Measurements from ENCODE around the gene SIVA1. TPM values are rescaled to one million over a fixed set of nuclear protein-coding genes. Genes with fewer than 3 reads are reported as not detected.

SIVA1 gene
- total and polyA plus RNA-seq, 2 of the 4 experiments (the other 2 are of a cell fraction): 166 to 184 TPM

DNA sequence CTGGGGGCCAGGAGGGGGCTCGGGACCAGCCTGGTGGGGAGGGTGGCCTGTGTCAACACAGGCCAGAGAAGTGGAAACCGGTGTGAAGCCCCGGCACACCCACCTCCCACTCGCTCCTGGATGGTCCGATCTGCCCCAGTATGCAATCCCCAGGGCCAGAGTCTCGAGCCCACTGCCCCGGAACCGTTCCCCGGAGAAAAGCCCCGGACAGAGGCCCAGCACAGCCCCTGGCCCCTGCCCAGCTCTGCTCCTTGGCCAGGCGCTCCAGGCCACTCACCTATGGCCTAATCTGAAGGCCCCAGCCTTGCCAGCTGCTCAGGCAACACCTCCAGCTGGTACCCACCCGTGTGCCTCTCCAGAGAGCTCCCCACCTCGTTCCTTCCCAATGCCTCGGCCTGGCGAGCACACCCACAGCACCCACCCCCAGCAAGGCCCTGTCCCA lies 24.9 kb downstream of the SIVA1 start:
- Histone ChIP-seq H3K4ac (ENCODE audit: low read depth, low read length) (no peak overlapping the region), H2BK120ac (ENCODE audit: low read depth, low read length) (no peak overlapping the region), H3K9me3 (ENCODE audit: control insufficient read depth, insufficient read depth, low read length) (no peaks in the 10 kb centered on the region), H3K56ac (ENCODE audit: extremely low read depth, insufficient read depth, low read length) (no peak overlapping the region), H2BK15ac (ENCODE audit: low read depth, low read length) (no peak overlapping the region), H3K4me3 (ENCODE audit: insufficient read depth, low read depth, low read length) (no peak overlapping the region), H4K8ac (ENCODE audit: low read depth in 2 of 2, low read length in 2 of 2) (no peak overlapping the region), H3K79me1 (ENCODE audit: low read depth in 1 of 2, low read length in 2 of 2) (peaks cover 8 to 39% of the 10 kb centered on the region in 2 experiments), H4K91ac (ENCODE audit: insufficient read depth, low read depth, low read length) (no peak overlapping the region), H3K23ac (ENCODE audit: low read depth, low read length) (no peak overlapping the region), H3K18ac (ENCODE audit: low read depth, low read length) (no peak overlapping the region), H2BK20ac (ENCODE audit: low read depth, low read length) (no peak overlapping the region), H3K27ac (ENCODE audit: insufficient read depth, low read length) (no peak overlapping the region), H2AK5ac (ENCODE audit: low read depth, low read length) (no peak overlapping the region), H3K36me3 (ENCODE audit: control insufficient read depth, insufficient read depth, low read length) (peaks cover 52% of the 10 kb centered on the region), H2AFZ (replicated peaks; ENCODE audit: low read length, poor library complexity) (no peak overlapping the region), H2AK9ac (replicated peaks; ENCODE audit: low read depth, low read length, poor library complexity) (no peak overlapping the region), H4K5ac (ENCODE audit: low read depth, low read length) (no peak overlapping the region), H2BK5ac (ENCODE audit: low read depth, low read length, poor library complexity, severe bottlenecking) (no peak overlapping the region), H3K4me1 (ENCODE audit: control insufficient read depth, insufficient read depth, low read length) (no peaks in the 10 kb centered on the region), H4K20me1 (ENCODE audit: insufficient read depth, low read length) (peaks cover 49% of the 10 kb centered on the region), H3K9me1 (ENCODE audit: insufficient read depth, low read length) (no peaks in the 10 kb centered on the region), H3K27me3 (ENCODE audit: control insufficient read depth, insufficient read depth, low read length) (no peaks in the 10 kb centered on the region), H3K9ac (ENCODE audit: low read depth, low read length) (no peak overlapping the region), H3K14ac (replicated peaks; ENCODE audit: low read depth, low read length) (no peak overlapping the region), H3K4me2 (ENCODE audit: low read depth, low read length) (no peak overlapping the region)
- POLR2A ChIA-PET (ENCODE audit: unreplicated experiment): no interaction called here
- no CpG with 5 or more reads among the region's 15 CpGs for WGBS, 2 experiments (ENCODE audit: extremely low coverage in 2 of 2, insufficient read length in 1 of 2)
- DNase-seq: no peak
- dilution Hi-C loops (cut with HindIII; ENCODE audit: low sequenced_read_pairs, unreplicated experiment) (no loop called here), intact Hi-C loops (cut with micrococcal nuclease) (no loop called here), in situ Hi-C loops (cut with MboI; ENCODE audit: low sequenced_read_pairs) (no loop called here)
- no TSS peak for BruUV-seq (replicated peaks)
- no peak for ATAC-seq (ENCODE audit: low read depth)
- CTCF ChIA-PET: no interaction called here
- TF ChIP-seq MAFK (IDR thresholded peaks at IDR 0.05; ENCODE audit: low read depth, low read length): no peak
- no peak for TF ChIP-seq SMC3 (IDR thresholded peaks at IDR 0.05; ENCODE audit: low read depth, low read length)
- no peak for TF ChIP-seq BHLHE40 (IDR thresholded peaks at IDR 0.05; ENCODE audit: low read depth, low read length)
- TF ChIP-seq, protein P1, sequence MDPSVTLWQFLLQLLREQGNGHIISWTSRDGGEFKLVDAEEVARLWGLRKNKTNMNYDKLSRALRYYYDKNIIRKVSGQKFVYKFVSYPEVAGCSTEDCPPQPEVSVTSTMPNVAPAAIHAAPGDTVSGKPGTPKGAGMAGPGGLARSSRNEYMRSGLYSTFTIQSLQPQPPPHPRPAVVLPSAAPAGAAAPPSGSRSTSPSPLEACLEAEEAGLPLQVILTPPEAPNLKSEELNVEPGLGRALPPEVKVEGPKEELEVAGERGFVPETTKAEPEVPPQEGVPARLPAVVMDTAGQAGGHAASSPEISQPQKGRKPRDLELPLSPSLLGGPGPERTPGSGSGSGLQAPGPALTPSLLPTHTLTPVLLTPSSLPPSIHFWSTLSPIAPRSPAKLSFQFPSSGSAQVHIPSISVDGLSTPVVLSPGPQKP (IDR thresholded peaks at IDR 0.05; ENCODE audit: borderline replicate concordance, low read depth, low read length): no peak
- TF ChIP-seq CHD1 (IDR thresholded peaks at IDR 0.05; ENCODE audit: low read depth, low read length): no peak
- TF ChIP-seq, protein P2, sequence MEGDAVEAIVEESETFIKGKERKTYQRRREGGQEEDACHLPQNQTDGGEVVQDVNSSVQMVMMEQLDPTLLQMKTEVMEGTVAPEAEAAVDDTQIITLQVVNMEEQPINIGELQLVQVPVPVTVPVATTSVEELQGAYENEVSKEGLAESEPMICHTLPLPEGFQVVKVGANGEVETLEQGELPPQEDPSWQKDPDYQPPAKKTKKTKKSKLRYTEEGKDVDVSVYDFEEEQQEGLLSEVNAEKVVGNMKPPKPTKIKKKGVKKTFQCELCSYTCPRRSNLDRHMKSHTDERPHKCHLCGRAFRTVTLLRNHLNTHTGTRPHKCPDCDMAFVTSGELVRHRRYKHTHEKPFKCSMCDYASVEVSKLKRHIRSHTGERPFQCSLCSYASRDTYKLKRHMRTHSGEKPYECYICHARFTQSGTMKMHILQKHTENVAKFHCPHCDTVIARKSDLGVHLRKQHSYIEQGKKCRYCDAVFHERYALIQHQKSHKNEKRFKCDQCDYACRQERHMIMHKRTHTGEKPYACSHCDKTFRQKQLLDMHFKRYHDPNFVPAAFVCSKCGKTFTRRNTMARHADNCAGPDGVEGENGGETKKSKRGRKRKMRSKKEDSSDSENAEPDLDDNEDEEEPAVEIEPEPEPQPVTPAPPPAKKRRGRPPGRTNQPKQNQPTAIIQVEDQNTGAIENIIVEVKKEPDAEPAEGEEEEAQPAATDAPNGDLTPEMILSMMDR (conservative IDR thresholded peaks at IDR 0.05; ENCODE audit: low read depth, low read length): no peak
- TF ChIP-seq RFX5 (IDR thresholded peaks at IDR 0.05; ENCODE audit: low read depth, low read length): no peak
- TF ChIP-seq RCOR1 (IDR thresholded peaks at IDR 0.05; ENCODE audit: insufficient replicate concordance, low read length): no peak
- no peak for TF ChIP-seq RAD21 (IDR thresholded peaks at IDR 0.05; ENCODE audit: low read length)
- no peak for TF ChIP-seq CEBPB (IDR thresholded peaks at IDR 0.05; ENCODE audit: low read depth, low read length)
- TF ChIP-seq, protein P3, sequence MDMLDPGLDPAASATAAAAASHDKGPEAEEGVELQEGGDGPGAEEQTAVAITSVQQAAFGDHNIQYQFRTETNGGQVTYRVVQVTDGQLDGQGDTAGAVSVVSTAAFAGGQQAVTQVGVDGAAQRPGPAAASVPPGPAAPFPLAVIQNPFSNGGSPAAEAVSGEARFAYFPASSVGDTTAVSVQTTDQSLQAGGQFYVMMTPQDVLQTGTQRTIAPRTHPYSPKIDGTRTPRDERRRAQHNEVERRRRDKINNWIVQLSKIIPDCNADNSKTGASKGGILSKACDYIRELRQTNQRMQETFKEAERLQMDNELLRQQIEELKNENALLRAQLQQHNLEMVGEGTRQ (IDR thresholded peaks at IDR 0.05; ENCODE audit: low read depth, low read length): no peak
- TF ChIP-seq MXI1 (IDR thresholded peaks at IDR 0.05; ENCODE audit: borderline replicate concordance, low read depth, low read length): no peak
